Panc1 (cell line): Measurements from ENCODE around the gene ATP8B1. TPM values are rescaled to one million over a fixed set of nuclear protein-coding genes. Genes with fewer than 3 reads are reported as not detected.

Experiments used
- ATAC-seq: fragments of 200-7000 bp; cut with Tn5 transposase; 2 replicates; pipeline ENCODE4 v1.9.1; 2020; ENCODE audit warnings: mild to moderate bottlenecking, moderate library complexity
- BruUV-seq: library from RNA; stranded (reverse); fragments of 400-500 nt; replicated peaks from 2 replicates; lab custom pipeline; 2021; lab: Mats Ljungman, UMichigan
- CTCF ChIA-PET: fragments of 300-600 bp; sonication (Branson Sonifier 250); formaldehyde crosslinking; loops from one replicate; lab custom pipeline; 2022; ENCODE audit warnings: antibody characterized with exemption; lab: Charles Lee
- POLR2A ChIA-PET: fragments of 300-600 bp; sonication (Branson Sonifier 250); formaldehyde crosslinking; loops from one replicate; lab custom pipeline; 2022; ENCODE audit warnings: antibody characterized with exemption; lab: Charles Lee
- DNase-seq: peaks from one replicate; pipeline ENCODE4 v3.0.0-alpha.2; 2010; ENCODE audit warnings: low read depth, low spot score
- H3K27ac ChIP-seq: 2 replicates; pipeline ENCODE4 v1.5.1; 2011; ENCODE audit warnings: mild to moderate bottlenecking, low read length, inconsistent platforms
- H3K27me3 ChIP-seq: fragments of 200-500 bp; sonication (Bioruptor generic); 2 replicates; pipeline ENCODE4 v1.6.0; 2014; ENCODE audit warnings: low read length, inconsistent platforms; ENCODE audit not compliant: control insufficient read depth, insufficient read depth
- H3K36me3 ChIP-seq: fragments of 200-500 bp; sonication (Bioruptor generic); 2 replicates; pipeline ENCODE4 v1.5.1; 2014; ENCODE audit warnings: inconsistent platforms, mild to moderate bottlenecking, low read length, moderate library complexity; ENCODE audit not compliant: control insufficient read depth, insufficient read depth
- H3K4me1 ChIP-seq: 2 replicates; pipeline ENCODE4 v1.5.1; 2011; ENCODE audit warnings: inconsistent platforms, mild to moderate bottlenecking, low read length, moderate library complexity; ENCODE audit not compliant: control insufficient read depth, insufficient read depth
- H3K4me3 ChIP-seq, 2 experiments: 2 replicates each; pipeline ENCODE4 v1.5.1; 2011 to 2012; ENCODE audit warnings: low read depth in 2 of 2, low read length in 2 of 2, mild to moderate bottlenecking in 2 of 2, inconsistent platforms in 1 of 2, moderate library complexity in 1 of 2
- H3K9me3 ChIP-seq: fragments of 200-500 bp; sonication (Bioruptor generic); 2 replicates; pipeline ENCODE4 v1.5.1; 2014; ENCODE audit warnings: low read depth, mild to moderate bottlenecking, inconsistent platforms, low read length, moderate library complexity; ENCODE audit not compliant: control insufficient read depth, insufficient read depth
- CTCF ChIP-seq: fragments of 450-650 bp; IDR thresholded peaks from 2 replicates; pipeline ENCODE4 v1.5.1; 2017; ENCODE audit warnings: mild to moderate bottlenecking
- POLR2AphosphoS5 ChIP-seq: IDR thresholded peaks from 2 replicates; pipeline ENCODE4 v1.6.1; 2012; ENCODE audit warnings: mild to moderate bottlenecking, low read depth, low read length, moderate library complexity
- REST ChIP-seq, 2 experiments: IDR thresholded peaks; 2 replicates each; pipeline ENCODE4 v1.6.1; 2011 to 2012; ENCODE audit warnings: low read depth in 2 of 2, control low read depth in 1 of 2, low read length in 1 of 2, mild to moderate bottlenecking in 1 of 2, moderate library complexity in 1 of 2; ENCODE audit not compliant: insufficient read depth in 1 of 2
- SIN3A ChIP-seq: IDR thresholded peaks from 2 replicates; pipeline ENCODE4 v1.6.1; 2012; ENCODE audit warnings: low read depth, mild to moderate bottlenecking, low read length, moderate library complexity, borderline replicate concordance; ENCODE audit not compliant: insufficient read depth
- TCF7L2 ChIP-seq: IDR thresholded peaks from 2 replicates; pipeline ENCODE4 v1.6.1; 2011; ENCODE audit warnings: mild to moderate bottlenecking, low read depth, low read length, inconsistent platforms
- in situ Hi-C: cut with HindIII; loops from 2 replicates; pipeline ENCODE4 v1.10.0; 2016; ENCODE audit warnings: low sequenced_read_pairs, low pct_unique_long_range_greater_than_20kb
- intact Hi-C: fragments of 100-400 bp; cut with micrococcal nuclease; formaldehyde crosslinking; loops from one replicate; pipeline ENCODE4 v1.10.0; 2022; ENCODE audit not compliant: unreplicated experiment
- total RNA-seq: library from RNA; stranded (reverse); gene quantifications from one replicate; pipeline ENCODE4 v1.2.1, GENCODE V29; 2021; ENCODE audit not compliant: unreplicated experiment

The ATP8B1 gene
- total RNA-seq, 1 experiment from 2014 or later = 12.5 TPM

- BruUV-seq = no TSS peak
- Histone ChIP-seq H3K27ac (peak overlapping the region; percentile 29; the same call in 1 of the 2 replicates), H3K36me3 (no peaks in the 10 kb centered on the region; the same call in 1 of the 2 replicates), H3K4me1 (0 out of 2 replicates have a peak, but pooled peaks cover 3% of the 10 kb centered on the region), H3K4me3 (no peak overlapping the region), H3K27me3 (no peaks in the 10 kb centered on the region), H3K9me3 (no peaks in the 10 kb centered on the region)
- CTCF ChIA-PET = no interaction called here
- POLR2A ChIA-PET = no interaction called here
- intact Hi-C loops (no loop called here), in situ Hi-C loops (no loop called here)
- no peak for ATAC-seq
- DNase-seq = no peak
- TF ChIP-seq REST (IDR thresholded peaks at IDR 0.05; ENCODE audit: insufficient read depth in 1 of 2, low read depth in 2 of 2, low read length in 1 of 2) (no peak), POLR2AphosphoS5 (no peak), SIN3A (no peak), CTCF (no peak), TCF7L2 (no peak)
Measured at GRCh38 chr18:57806978-57807285, 3.8 kb upstream of the ATP8B1 start.

GRCh38 chr18:57806201-57806977 lies 3.3 kb upstream of the ATP8B1 start:
- no peak for ATAC-seq
- Histone ChIP-seq H3K27ac (peak overlapping the region; percentile 29; the same call in 1 of the 2 replicates), H3K4me1 (0 out of 2 replicates have a peak, but pooled peaks cover 3% of the 10 kb centered on the region), H3K4me3 (no peak overlapping the region), H3K9me3 (no peaks in the 10 kb centered on the region), H3K27me3 (no peaks in the 10 kb centered on the region), H3K36me3 (no peaks in the 10 kb centered on the region; the same call in 1 of the 2 replicates)
- DNase-seq = no peak
- POLR2A ChIA-PET = no interaction called here
- in situ Hi-C loops = no loop called here
- BruUV-seq = no TSS peak
- CTCF ChIA-PET = no interaction called here
- intact Hi-C loops = no loop called here
- TF ChIP-seq TCF7L2 = no peak
- no peak for TF ChIP-seq REST (IDR thresholded peaks at IDR 0.05; ENCODE audit: insufficient read depth in 1 of 2, low read depth in 2 of 2, low read length in 1 of 2)
- no peak for TF ChIP-seq POLR2AphosphoS5
- TF ChIP-seq SIN3A = no peak
- TF ChIP-seq CTCF = no peak
